ENCODE measurements around the gene B3GNT3.
"Not testable (repeated sequence)": the region's sequence is repeated elsewhere in the genome, so short reads cannot be mapped to it uniquely, and the experiment has no call there.

B3GNT3 gene

DNA sequence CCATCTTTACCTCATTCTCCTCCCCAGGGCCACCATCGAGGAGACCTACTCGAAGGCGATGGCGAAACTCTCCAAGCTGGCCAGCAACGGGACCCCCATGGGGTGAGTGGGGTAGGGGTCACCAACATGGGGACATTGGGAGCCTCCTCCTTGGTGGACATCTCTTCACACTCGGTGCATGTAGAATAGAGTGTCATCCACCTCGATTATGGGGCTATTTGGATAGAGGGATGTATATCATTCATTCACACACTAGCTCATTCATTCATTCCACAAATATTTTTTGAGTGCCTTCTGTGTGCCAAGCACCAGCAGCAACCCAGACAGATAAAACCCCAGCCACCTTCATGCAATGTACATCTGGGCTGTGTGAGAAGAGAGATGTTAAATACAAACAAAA is 30.6 kb upstream of the B3GNT3 start:
- no peak for DNase-seq
- intact Hi-C loops (cut with DNase I), result no loop called here

DNA sequence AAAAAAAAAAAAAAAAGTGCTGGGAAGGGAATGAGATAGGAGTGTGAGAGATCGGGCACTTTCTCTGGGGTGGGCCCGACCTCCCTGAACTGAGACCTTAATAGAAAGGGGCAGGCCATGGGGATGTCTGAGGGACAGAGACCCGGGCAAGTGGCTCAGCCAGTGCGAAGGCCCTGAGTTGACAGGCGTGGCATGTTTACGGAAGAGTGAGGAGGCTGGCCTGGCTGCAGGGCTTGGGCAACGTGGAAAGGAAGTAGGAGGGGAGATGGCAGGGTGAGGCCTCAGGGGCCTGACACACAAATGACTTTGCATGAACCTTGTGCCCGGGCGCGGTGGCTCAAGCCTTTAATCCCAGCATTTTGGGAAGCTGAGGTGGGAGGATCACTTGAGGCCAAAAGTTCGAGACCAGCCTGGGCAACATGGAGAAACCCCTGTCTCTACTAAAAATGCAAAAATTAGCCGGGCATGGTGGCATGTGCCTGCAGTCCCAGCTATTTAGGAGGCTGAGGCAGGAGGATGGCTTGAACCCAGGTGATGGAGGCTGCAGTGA is 29.8 kb upstream of the B3GNT3 start:
- peak in 20 of 42 donors; percentile 25 to 69 (median 48) for DNase-seq
- intact Hi-C loops (cut with DNase I), result loop anchor here (5.0 kb wide), 1 partner anchor 63 kb away; no protein-coding TSS in a partner anchor

DNA sequence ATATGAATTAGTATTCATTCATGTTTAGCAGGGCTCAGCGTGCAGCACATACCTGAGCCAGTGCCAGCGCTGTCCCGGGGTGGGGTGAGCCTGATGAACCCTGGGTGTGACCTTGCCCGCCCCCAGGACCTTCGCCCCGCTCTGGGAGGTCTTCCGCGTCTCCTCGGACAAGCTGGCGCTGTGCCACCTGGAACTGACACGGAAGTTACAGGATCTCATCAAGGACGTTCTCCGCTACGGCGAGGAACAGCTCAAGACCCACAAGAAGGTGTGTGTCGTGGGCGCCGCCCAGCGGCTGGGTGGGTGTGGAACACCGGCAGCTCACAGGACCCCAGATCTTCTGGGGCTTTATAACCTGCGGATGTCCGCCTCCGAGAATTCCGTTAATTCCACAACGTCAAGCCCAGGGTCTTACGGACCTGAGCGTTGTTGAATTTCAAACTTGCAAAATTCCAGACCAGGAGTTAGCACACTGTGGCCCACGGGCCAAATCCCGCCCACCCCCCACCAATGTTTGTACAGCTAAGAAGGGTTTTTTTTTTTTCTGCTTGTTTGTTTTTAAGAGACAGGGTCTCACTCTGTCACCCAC is 28.3 kb upstream of the B3GNT3 start:
- intact Hi-C loops (cut with DNase I), result loop anchor here (5.0 kb wide), 1 partner anchor 64 kb away; no protein-coding TSS in a partner anchor
- peak; percentile 78 to 93 (median 86) for DNase-seq

DNA sequence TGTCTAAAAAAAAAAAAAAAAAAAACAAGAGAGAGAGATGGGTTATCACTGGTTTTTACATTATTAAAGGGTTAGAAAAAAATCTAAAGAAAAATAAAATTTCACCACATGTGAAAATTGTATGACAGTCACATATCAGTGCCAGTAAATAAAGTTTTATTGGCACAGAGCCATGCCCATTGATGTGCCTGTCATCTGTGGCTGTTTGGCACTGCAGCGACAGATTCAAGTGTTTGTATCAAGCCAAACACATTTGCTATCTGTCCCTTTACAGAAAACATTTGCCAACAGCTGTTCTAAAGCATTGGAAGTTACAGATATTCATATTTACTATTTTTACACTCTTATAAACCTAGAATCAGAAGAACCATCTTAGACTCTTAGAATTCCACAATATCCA is 27.4 kb upstream of the B3GNT3 start:
- peak in 1 of 42 donors; percentile 42 for DNase-seq
- intact Hi-C loops (cut with DNase I), result loop anchor here (5.0 kb wide), 1 partner anchor 65 kb away; no protein-coding TSS in a partner anchor

DNA sequence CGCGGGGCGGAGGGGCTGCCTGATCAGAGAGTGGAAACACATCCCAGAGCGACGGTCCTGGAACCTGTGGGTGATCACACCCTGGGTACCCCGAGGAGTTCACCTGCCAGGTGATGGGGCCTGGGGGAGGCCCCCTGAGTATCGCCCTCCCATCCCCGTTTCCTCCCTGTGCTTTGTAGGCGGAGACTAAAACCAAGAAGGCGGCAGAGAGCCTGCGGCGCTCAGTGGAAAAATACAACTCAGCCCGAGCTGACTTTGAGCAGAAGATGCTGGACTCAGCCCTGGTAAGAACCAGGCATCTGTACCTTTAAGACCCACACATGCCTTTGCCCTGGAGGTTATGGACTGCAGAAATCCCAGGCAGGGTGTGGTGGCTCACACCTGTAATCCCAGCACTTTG is 24.3 kb upstream of the B3GNT3 start:
- DNase-seq, result no peak
- intact Hi-C loops (cut with DNase I), result loop anchor here (5.0 kb wide), 1 partner anchor 53 kb away; the partner anchor contains the start of gene MAP1S

DNA sequence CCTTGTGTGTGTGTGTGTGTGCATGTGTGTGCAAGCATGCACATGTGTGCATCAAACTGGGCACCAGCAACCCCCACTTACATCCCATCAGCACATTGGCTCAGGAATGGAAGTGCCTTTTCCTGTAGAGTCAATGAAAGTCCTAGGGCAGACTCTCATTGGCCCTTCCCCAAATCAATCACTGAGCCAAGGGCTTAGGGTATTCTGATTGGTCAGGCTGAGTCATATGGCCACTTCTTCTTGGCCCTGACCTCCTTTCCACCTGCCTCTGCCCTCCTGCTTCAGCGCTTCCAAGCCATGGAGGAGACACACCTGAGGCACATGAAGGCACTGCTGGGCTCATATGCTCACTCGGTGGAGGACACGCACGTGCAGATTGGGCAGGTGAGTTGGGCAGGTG is 22.8 kb upstream of the B3GNT3 start:
- intact Hi-C loops (cut with DNase I), result loop anchor here (5.0 kb wide), 1 partner anchor 55 kb away; the partner anchor contains the start of gene MAP1S
- DNase-seq, result no peak

DNA sequence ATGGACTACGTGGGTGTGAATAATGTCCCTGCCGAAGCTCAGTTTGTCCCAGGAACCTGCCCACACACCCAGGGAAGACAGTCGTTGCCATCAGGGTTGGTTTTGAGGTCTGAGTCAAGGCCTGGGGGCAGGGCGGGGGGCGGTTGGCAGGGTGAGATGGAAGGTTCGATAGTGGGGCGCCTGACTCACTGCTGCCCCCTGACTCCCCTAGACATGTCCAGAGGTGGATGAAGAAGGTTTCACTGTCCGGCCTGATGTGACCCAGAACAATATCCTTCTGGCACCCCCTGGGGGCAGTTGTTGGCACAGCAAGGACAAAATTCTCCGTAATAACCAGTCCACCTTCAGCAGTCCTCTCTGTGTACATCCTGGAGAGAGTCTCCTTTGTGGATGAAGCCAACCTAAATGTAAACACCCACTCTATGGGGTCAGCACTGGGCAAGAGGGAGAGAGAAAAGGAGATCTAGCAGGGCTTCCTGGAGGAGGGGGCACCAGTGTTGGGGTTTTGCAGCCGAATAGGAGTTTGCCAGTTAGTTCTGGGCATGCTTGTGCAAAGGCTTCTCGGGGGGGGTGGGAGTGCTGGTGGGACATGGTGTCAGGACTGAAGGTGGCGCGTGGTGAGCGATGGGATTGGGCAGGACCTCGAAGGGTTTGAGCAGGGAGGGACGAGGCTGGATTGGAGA is 19.6 kb upstream of the B3GNT3 start:
- intact Hi-C loops (cut with DNase I), result loop anchor here (2.0 kb wide), 1 partner anchor 41 kb away; no protein-coding TSS in a partner anchor
- DNase-seq, result peak in 22 of 42 donors; percentile 7 to 73 (median 45)

DNA sequence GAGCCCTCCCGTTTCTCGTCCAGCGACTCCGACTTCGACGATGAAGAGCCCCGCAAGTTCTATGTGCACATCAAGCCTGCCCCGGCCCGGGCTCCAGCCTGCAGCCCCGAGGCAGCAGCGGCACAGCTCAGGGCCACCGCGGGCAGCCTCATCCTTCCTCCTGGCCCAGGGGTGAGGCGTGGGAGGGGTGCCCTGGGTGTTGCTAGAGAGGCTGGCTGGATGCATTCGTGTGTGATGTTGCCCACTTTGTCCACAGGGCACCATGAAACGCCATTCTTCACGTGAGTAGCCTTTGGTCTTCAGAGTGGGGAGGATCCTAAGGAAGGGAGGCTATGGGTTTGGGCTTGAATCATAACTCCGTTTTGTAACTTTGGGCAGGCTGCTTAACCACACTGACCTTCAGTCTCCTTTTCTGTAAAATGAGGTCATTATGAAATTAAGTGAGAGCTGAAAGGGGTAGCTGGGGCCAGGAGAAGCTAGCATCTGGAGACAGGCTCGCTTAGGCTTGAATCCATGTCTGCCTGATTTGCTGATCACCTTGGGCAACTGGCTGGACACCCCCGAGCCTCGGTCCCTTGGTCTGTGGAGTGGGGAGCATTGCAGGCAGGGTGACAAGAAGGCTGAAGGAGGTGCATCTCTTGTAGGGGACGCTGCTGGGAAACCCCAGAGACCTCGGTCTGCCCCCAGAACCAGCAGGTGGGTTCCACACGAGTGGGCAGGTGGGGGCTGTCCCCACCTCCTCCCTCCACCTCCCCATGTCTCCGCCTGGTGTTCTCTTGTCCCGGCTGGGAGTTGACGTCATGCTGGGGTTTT is 18.7 kb upstream of the B3GNT3 start:
- intact Hi-C loops (cut with DNase I), result loop anchor here (2.0 kb wide), 1 partner anchor 41 kb away; no protein-coding TSS in a partner anchor

DNA sequence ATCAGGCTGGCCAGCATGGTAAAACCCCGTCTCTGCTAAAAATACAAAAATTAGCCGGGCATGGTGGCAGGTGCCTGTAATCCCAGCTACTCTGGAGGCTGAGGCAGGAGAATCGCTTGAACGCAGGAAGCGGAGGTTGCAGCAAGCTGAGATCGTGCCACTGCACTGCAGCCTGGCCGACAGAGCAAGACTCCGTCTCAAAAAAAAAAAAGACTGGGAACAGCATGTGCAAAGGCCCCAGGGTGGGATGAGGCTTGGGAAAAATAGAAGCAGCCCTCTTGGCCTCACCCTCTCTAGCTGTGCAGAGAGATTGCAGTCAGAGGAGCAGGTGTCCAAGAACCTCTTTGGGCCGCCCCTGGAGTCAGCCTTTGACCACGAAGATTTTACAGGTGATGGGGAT is 17.1 kb upstream of the B3GNT3 start:
- intact Hi-C loops (cut with DNase I); DNase-seq: not testable (repeated sequence)

More for the DNA sequence above, 18.7 kb upstream of the B3GNT3 start:
- DNase-seq, result no peak

DNA sequence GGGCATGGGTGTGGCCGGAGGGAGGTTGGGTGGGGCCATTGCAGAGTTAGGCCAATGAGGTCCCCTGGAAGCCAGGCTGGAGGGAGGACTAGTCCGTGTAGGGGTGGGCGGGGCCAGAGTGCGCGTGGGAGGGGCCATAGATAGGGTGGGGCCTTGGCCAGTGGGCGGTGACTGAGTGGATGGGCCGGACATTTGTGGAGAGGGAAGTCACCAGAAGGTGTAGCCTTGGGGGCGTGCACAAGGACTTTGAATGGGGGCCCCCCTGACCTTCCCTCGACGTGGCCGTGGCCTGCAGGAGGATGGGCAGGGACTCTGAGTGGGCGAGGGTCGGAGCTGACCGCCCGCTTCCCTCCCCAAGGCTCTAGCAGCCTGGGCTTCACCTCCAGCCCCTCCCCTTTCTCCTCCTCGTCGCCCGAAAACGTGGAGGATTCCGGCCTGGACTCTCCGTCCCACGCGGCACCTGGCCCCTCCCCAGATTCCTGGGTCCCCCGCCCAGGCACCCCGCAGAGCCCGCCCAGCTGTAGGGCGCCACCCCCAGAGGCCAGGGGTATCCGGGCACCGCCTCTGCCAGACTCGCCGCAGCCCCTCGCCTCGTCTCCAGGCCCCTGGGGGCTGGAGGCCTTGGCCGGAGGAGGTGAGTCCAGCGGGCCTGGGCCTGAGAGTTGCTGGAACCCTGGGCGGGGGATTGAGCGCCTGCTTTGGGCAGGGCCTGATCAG is 16.5 kb upstream of the B3GNT3 start:
- intact Hi-C loops (cut with DNase I), result no loop called here
- peak in 20 of 42 donors; percentile 18 to 74 (median 45) for DNase-seq

DNA sequence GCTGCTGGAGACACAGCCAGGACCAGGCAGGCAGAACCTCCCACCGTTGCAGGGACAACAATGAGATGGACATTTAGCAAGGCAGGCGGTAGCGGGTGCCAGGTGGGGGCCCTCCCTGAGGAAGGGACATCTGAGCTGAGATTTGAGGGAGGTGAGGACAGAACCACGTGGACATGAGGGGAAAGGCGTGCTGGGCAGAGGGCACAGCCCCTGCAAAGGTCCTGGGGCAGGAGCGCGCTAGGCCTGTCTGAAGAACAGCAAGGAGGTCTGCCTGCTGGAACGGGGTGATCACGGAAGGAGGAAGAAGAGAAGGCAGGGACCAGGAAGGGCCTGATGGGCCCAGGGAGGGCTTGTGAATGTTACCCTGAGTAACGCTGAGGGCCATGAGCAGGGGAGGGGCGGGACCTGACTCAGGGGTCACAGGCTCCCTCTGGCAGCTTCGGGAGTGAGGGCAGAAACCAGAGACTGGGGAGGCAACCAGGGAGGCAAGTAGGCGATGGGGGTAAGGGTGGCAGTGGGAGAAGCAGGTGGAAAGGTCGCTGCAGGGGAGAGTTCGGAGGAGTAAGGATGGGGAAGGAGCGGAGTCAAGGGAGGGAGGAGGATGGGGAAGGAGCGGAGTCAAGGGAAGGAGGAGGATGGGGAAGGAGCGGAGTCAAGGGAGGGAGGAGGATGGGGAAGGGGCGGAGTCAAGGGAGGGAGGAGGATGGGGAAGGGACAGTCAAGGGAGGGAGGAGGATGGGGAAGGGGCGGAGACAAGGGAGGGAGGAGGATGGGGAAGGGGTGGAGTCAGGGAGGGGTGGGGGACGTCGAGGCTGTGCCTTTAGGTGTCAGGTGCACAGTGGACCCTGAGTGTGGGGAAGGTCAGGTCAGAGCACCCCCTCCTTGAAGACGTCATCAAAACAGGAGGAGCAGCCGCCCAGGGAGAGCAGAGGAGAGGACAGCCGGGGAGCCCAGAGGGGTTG is 15.7 kb upstream of the B3GNT3 start:
- intact Hi-C loops (cut with DNase I), result no loop called here
- DNase-seq, result peak in 38 of 42 donors; percentile 16 to 84 (median 58)

DNA sequence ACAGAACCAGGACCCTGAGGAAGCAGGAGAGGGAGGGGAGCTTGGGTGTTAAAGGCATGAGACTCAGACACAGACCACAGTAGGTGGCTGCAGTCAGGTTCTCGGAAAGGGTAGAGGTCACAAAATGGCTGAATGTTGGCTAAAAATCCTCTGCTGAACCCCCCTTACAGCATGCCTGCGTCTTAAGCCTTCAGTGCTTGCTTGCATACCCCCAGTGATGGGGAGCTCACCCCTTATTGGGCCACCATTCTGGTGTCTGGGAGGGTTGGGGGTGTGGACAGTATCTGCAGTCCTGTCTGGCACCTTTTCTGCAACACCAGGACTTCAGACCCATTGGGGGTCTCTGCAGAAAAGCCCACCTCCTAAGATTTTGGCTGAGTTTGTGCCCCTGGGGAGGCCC is 14.2 kb upstream of the B3GNT3 start:
- DNase-seq, result no peak
- intact Hi-C loops (cut with DNase I), result loop anchor here (5.0 kb wide), 1 partner anchor 78 kb away; no protein-coding TSS in a partner anchor

DNA sequence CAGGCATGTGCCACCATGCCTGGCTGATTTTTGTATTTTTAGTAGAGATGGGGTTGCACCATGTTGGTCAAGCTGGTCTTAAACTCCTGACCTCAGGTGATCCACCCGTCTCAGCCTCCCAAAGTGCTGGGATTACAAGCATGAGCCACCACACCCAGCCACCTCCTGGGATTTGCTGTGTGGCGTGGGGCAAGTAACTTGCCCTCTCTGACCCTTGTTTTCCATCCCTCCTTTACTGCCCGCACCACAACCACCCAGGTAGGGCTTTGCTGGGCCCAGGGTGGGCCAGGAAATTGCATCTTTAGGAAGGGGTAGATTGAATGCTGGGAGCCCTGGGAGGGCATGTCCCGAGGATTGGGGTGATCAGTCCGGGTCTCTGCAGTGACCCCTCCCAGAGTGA is 11.2 kb upstream of the B3GNT3 start:
- intact Hi-C loops (cut with DNase I), result loop anchor here (5.0 kb wide), 1 partner anchor 81 kb away; no protein-coding TSS in a partner anchor

DNA sequence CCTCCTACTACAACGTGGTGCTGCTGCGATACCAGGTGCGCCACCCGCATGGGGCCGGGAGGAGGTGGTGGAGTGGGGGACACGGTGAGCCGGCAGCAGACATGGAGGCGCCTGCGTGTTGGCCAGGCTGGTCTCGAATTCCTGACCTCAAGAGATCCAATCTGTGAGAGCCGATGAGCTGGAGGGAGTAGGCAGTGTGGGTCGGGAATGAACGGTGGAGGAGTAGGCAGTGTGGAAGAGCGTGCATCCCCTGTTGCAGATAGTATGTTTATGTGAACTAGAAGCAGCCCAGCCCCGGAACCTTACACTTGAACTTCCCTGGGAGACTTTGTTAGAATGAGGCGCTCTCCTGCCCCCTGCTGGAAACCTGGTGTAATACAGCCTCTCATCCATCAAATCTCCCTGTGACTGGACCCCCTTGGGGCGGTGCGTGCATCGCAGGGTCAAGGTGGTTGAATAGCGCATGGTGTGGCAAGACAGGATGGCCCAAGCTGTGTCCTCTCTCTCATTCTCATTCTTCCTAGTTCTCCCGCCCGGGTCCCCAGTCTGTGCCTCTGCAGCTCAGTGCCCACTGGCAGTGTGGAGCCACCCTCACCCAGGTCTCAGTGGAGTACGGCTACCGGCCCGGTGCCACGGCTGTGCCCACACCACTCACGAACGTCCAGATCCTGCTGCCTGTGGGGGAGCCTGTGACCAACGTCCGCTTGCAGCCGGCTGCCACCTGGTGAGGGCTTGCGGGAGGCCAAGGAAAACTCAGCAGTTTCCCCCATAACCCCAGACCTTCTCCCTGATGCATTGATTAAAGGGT is 10.5 kb upstream of the B3GNT3 start:
- DNase-seq, result peak; percentile 58 to 90 (median 80)
- intact Hi-C loops (cut with DNase I), result loop anchor here (5.0 kb wide), 1 partner anchor 82 kb away; no protein-coding TSS in a partner anchor

More for the DNA sequence above, 11.2 kb upstream of the B3GNT3 start:
- not testable (repeated sequence) for DNase-seq

DNA sequence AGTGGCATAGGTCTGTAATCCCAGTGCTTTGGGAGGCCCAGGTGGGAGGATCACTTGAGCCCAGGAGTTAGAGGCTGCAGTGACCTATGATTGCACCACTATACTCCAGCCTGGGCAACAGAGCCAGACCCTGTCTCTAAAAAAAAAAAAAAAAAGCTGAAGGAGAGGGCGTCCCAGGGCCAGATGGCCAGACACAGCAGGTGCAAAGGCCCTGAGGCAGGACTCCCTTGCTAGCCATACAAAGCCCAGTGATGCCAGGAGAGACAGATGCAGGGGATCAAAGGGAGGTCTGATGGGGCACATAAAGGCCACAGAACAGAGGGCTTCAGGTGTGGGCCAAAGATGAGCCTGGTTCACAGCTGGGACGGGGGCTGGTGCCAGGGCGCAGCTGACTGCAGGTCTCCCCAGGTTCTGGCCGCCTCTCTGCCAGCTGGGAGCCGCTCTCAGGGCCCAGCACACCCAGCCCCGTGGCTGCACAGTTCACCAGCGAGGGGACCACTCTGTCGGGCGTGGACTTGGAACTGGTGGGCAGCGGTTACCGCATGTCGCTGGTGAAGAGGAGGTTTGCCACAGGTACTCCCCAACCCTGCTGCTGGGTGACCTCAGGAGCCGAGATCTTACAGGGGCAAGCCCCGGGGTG is 7.5 kb upstream of the B3GNT3 start:
- no peak for DNase-seq
- intact Hi-C loops (cut with DNase I), result no loop called here

DNA sequence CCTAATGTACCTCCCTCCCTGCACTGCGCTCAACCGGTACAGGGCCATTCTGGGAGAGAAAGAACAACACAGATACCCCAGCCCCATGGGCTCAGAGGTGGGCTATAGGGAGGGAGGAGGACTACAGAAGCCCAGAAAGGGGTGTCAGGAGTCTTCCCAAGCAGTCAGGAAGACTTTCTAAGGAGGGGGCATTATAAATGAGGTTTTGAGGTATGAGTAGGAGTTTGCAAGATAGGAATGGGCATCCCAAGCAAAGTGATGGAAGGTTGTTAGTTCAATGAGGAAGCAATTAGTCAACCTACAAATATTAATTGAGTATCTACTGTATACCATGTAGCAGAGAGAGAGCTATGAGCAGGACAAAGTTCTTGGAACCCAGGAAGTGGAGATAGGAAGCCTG is 6.3 kb upstream of the B3GNT3 start:
- no peak for DNase-seq
- intact Hi-C loops (cut with DNase I), result no loop called here

Data from head of caudate nucleus (tissue), 42 donors.